DND-41 (cell line): Measurements from ENCODE around the gene MTCP1.

ENCODE experiments used
- ATAC-seq: fragments of 200-7000 bp; cut with Tn5 transposase; 3 replicates; pipeline ENCODE4 v1.9.1; 2021; ENCODE audit warnings: low read depth; ENCODE audit not compliant: insufficient read depth
- DNase-seq: peaks from one replicate; pipeline ENCODE4 v3.0.0-alpha.2; 2020
- H2AFZ ChIP-seq: 2 replicates; pipeline ENCODE4 v1.6.0; 2012; ENCODE audit warnings: low read depth, low read length
- H3K27ac ChIP-seq: 2 replicates; pipeline ENCODE4 v1.5.1; 2012; ENCODE audit warnings: low read length, inconsistent platforms
- H3K27me3 ChIP-seq: fragments of 200-600 bp; sonication (generic); 2 replicates; pipeline ENCODE4 v1.6.0; 2012; ENCODE audit warnings: low read length, mild to moderate bottlenecking, inconsistent platforms; ENCODE audit not compliant: insufficient read depth, poor library complexity
- H3K36me3 ChIP-seq: 2 replicates; pipeline ENCODE4 v1.5.1; 2012; ENCODE audit warnings: low read length, inconsistent platforms; ENCODE audit not compliant: insufficient read depth
- H3K4me1 ChIP-seq: 2 replicates; pipeline ENCODE4 v1.5.1; 2012; ENCODE audit warnings: mild to moderate bottlenecking, low read length; ENCODE audit not compliant: insufficient read depth
- H3K4me2 ChIP-seq: 2 replicates; pipeline ENCODE4 v1.6.0; 2012; ENCODE audit warnings: mild to moderate bottlenecking, moderate library complexity, low read length, inconsistent platforms; ENCODE audit not compliant: insufficient read depth
- H3K4me3 ChIP-seq, 2 experiments: fragments of 200-600 bp in 1 of 2; shearing (Covaris generic) in 1 of 2; 2 replicates each; pipeline ENCODE4 v1.5.1; 2012 to 2016; ENCODE audit warnings: inconsistent platforms in 2 of 2, low read length in 2 of 2, mild to moderate bottlenecking in 2 of 2, low read depth in 1 of 2, moderate library complexity in 1 of 2
- H3K79me2 ChIP-seq: 2 replicates; pipeline ENCODE4 v1.6.0; 2012; ENCODE audit warnings: low read length, inconsistent platforms; ENCODE audit not compliant: insufficient read depth
- H3K9ac ChIP-seq: 2 replicates; pipeline ENCODE4 v1.6.0; 2012; ENCODE audit warnings: low read depth, mild to moderate bottlenecking, inconsistent platforms, low read length, moderate library complexity
- H3K9me3 ChIP-seq: 2 replicates; pipeline ENCODE4 v1.5.1; 2012; ENCODE audit warnings: low read length, moderate library complexity, mild to moderate bottlenecking, inconsistent platforms; ENCODE audit not compliant: insufficient read depth, severe bottlenecking
- H4K20me1 ChIP-seq: 2 replicates; pipeline ENCODE4 v1.6.0; 2012; ENCODE audit warnings: low read length; ENCODE audit not compliant: insufficient read depth
- CTCF ChIP-seq: IDR thresholded peaks from 2 replicates; pipeline ENCODE4 v1.5.1; 2012; ENCODE audit warnings: borderline replicate concordance, low read length, moderate library complexity, mild to moderate bottlenecking; ENCODE audit not compliant: poor library complexity, severe bottlenecking; ENCODE audit errors: extremely low read depth
- EZH2 ChIP-seq: IDR thresholded peaks from 3 replicates; pipeline ENCODE4 v1.6.1; 2012; ENCODE audit warnings: borderline replicate concordance, low read depth, mild to moderate bottlenecking, moderate library complexity, low read length, inconsistent platforms; ENCODE audit not compliant: severe bottlenecking

Gene MTCP1

DNA sequence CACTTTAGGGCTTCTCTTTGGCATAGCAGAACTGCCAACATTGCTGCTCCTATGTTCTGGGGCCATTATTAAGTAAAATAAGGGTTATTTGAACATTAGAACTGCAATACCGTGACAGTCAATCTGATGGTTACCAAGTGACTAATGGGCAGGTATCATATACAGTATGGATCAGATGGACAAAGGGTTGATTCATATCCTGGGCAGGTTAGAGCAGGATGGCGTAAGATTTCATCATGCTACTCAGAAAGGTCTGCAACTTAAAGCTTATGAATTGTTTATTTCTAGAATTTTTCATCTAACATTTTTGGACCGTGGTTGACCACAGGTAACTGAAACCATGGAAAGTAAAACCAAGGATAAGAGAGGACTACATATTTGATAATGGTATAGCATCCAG, 41.2 kb upstream of the MTCP1 start:
- Histone ChIP-seq H2AFZ (no peak overlapping the region), H3K4me1 (no peaks in the 10 kb centered on the region), H3K27ac (no peak overlapping the region), H3K4me3 (no peak overlapping the region), H3K79me2 (no peaks in the 10 kb centered on the region), H4K20me1 (no peaks in the 10 kb centered on the region), H3K27me3 (no peaks in the 10 kb centered on the region), H3K36me3 (peaks cover 15% of the 10 kb centered on the region; the same call in 1 of the 2 replicates), H3K9me3 (no peaks in the 10 kb centered on the region), H3K4me2 (no peak overlapping the region), H3K9ac (no peak overlapping the region)
- DNase-seq (no peak), ATAC-seq (no peak)
- TF ChIP-seq CTCF (no peak), EZH2 (no peak)

DNA sequence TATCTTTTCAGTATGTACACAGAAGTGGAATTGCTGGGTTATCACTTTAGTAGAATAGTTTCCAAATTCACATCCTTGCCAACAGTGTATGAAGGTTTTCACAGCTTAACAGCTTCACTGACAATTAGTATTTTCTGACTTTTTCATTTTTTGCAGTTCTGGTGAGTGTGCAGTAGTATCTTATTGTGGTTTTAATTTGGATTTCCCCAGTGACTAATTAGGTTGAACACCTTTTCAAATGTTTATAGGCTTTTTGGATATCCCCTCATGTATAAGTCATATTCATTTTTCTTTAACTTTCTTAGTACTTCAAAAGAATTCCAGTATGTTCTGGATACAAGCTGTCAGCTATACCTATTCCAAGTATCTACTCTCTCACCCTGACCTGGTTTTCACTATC, 37.5 kb upstream of the MTCP1 start:
- peaks cover 10% of the 10 kb centered on the region; the same call in 1 of the 2 replicates for H3K36me3 ChIP-seq
- H3K9ac ChIP-seq: no peak overlapping the region
- H3K4me3 ChIP-seq: no peak overlapping the region
- H3K27ac ChIP-seq: no peak overlapping the region
- H3K79me2 ChIP-seq: no peaks in the 10 kb centered on the region
- H3K4me2 ChIP-seq: no peak overlapping the region
- H3K9me3 ChIP-seq: no peaks in the 10 kb centered on the region
- no peak for ATAC-seq
- no peak for DNase-seq
- no peak overlapping the region for H2AFZ ChIP-seq
- no peaks in the 10 kb centered on the region for H4K20me1 ChIP-seq
- H3K4me1 ChIP-seq: no peaks in the 10 kb centered on the region
- no peaks in the 10 kb centered on the region for H3K27me3 ChIP-seq
- TF ChIP-seq CTCF: no peak

DNA sequence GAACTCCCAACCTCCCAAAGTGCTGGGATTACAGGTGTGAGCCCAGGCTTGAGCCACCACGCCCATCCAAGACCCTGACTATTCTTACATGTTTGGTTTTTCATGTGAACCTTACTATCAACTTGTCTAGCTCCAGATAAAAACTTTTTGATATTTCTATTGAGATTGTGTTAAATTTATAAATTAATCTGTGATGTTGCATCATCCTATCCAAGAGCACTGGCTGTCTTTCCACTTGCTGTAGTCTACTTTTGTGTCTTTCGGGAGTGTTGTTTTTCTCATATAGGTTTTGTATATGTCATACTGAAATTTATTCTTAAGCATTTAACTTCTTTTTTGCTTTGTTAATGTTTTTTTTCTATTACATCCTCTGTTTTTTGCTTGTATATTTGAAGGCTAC, 35.0 kb upstream of the MTCP1 start:
- Histone ChIP-seq H3K4me2 (no peak overlapping the region), H3K27me3 (no peaks in the 10 kb centered on the region), H3K27ac (no peak overlapping the region), H3K4me3 (no peak overlapping the region), H4K20me1 (no peaks in the 10 kb centered on the region), H3K9ac (no peak overlapping the region), H3K36me3 (peaks cover 10% of the 10 kb centered on the region; the same call in 1 of the 2 replicates), H3K79me2 (no peaks in the 10 kb centered on the region), H3K4me1 (no peaks in the 10 kb centered on the region), H3K9me3 (no peaks in the 10 kb centered on the region), H2AFZ (no peak overlapping the region)
- ATAC-seq: no peak
- TF ChIP-seq EZH2 (no peak), CTCF (no peak)
- no peak for DNase-seq

DNA sequence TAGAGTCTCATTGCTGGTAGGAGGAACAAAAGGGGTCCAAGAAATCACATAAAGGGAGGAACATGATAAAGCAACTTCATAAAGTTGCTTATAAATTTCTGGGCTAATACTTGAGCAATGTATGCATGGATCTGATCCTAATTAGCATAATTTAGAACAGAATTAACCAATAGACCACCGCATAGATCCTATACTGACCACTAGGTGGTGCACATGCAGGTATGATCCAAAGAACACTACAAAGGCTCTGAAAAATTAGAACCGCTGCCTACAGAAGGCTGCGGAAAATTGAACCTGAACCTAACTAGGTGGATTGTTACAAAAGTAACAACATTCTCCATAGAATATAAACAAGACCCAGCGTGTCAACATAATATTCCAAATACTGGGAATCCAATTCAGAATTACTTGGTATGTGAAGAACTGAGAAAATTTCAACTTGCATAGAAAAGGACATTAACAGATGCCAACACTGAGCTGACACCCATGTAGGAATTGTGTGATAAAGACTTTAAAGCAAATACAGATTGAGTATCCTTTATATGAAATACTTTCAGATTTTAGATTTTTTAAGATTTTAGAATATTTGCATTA, 23.6 kb upstream of the MTCP1 start:
- TF ChIP-seq CTCF: peak; percentile 74
- TF ChIP-seq EZH2: no peak
- ATAC-seq: peak; percentile 78
- Histone ChIP-seq H3K4me3 (no peak overlapping the region), H3K27me3 (no peaks in the 10 kb centered on the region), H3K79me2 (no peaks in the 10 kb centered on the region), H2AFZ (no peak overlapping the region), H3K4me2 (no peak overlapping the region), H3K27ac (no peak overlapping the region), H3K4me1 (no peaks in the 10 kb centered on the region), H3K36me3 (peaks cover 19% of the 10 kb centered on the region; the same call in 1 of the 2 replicates), H4K20me1 (no peaks in the 10 kb centered on the region), H3K9me3 (no peaks in the 10 kb centered on the region), H3K9ac (no peak overlapping the region)
- DNase-seq: peak; percentile 30
